HL-60 (cell line): ENCODE results near the gene HPN.

Experiments
- POLR2AphosphoS5 ChIP-seq: IDR thresholded peaks from 2 replicates; pipeline ENCODE4 v1.6.1; 2012; ENCODE audit warnings: low read depth
- TF ChIP-seq, protein P1 (sequence below): IDR thresholded peaks from one replicate; pipeline ENCODE4 v1.5.1; 2011; ENCODE audit warnings: low read length, control low read depth, inconsistent platforms; ENCODE audit not compliant: insufficient read depth
- TF ChIP-seq, protein P2 (sequence below): IDR thresholded peaks from 2 replicates; pipeline ENCODE4 v1.6.1; 2012; ENCODE audit warnings: low read depth; ENCODE audit not compliant: insufficient replicate concordance

DNA sequence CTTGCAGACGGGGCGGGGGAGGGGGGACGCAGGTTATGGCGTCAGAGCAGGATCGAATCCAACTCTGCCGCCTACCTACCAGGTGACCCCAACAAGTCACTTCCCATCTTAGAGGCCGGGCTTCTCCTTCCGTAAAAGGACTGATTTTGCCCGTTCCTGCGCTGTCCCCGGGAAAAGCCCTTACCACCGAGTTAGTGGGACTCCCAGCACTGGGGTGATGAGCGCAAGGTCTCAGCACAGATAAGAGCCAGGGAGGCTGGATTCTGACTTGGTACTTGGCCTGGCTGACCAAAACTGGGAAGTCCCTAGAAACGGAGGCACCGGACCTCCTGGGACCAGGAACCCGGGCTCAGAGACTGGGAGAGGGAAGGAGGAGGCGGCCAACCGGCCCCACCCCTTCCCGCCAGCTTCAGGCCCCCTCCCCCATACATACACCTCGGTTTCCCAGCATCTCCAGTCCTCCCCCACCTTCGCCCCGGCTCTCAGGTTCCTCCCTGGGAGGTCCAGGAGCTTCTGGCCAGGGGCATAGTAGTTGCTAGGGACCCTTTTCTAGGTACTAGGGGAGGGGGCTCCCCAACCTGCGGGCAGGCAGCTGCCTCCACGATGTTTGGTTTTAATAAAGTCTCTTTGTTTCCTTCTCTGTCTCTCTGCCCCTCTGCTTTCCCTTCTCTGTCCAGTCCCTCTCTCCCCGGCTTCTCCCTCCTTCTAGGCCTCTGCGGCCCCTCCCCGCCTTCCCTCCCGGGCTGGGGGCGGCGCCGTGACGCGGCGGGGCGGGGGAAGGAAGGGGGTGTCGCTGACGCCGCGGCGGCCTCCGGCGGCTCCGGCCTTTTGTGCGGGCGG, 41.8 kb upstream of the HPN start, which contains the start of gene GRAMD1A:
- TF ChIP-seq, protein P1, sequence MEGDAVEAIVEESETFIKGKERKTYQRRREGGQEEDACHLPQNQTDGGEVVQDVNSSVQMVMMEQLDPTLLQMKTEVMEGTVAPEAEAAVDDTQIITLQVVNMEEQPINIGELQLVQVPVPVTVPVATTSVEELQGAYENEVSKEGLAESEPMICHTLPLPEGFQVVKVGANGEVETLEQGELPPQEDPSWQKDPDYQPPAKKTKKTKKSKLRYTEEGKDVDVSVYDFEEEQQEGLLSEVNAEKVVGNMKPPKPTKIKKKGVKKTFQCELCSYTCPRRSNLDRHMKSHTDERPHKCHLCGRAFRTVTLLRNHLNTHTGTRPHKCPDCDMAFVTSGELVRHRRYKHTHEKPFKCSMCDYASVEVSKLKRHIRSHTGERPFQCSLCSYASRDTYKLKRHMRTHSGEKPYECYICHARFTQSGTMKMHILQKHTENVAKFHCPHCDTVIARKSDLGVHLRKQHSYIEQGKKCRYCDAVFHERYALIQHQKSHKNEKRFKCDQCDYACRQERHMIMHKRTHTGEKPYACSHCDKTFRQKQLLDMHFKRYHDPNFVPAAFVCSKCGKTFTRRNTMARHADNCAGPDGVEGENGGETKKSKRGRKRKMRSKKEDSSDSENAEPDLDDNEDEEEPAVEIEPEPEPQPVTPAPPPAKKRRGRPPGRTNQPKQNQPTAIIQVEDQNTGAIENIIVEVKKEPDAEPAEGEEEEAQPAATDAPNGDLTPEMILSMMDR = no peak
- TF ChIP-seq POLR2AphosphoS5 = no peak; the same call in 1 of the 2 replicates
- TF ChIP-seq, protein P2, sequence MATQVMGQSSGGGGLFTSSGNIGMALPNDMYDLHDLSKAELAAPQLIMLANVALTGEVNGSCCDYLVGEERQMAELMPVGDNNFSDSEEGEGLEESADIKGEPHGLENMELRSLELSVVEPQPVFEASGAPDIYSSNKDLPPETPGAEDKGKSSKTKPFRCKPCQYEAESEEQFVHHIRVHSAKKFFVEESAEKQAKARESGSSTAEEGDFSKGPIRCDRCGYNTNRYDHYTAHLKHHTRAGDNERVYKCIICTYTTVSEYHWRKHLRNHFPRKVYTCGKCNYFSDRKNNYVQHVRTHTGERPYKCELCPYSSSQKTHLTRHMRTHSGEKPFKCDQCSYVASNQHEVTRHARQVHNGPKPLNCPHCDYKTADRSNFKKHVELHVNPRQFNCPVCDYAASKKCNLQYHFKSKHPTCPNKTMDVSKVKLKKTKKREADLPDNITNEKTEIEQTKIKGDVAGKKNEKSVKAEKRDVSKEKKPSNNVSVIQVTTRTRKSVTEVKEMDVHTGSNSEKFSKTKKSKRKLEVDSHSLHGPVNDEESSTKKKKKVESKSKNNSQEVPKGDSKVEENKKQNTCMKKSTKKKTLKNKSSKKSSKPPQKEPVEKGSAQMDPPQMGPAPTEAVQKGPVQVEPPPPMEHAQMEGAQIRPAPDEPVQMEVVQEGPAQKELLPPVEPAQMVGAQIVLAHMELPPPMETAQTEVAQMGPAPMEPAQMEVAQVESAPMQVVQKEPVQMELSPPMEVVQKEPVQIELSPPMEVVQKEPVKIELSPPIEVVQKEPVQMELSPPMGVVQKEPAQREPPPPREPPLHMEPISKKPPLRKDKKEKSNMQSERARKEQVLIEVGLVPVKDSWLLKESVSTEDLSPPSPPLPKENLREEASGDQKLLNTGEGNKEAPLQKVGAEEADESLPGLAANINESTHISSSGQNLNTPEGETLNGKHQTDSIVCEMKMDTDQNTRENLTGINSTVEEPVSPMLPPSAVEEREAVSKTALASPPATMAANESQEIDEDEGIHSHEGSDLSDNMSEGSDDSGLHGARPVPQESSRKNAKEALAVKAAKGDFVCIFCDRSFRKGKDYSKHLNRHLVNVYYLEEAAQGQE = no peak
